Gastroesophageal sphincter (tissue), 4 donors: Measurements from ENCODE around the gene CD8B2. TPM values are rescaled to one million over a fixed set of nuclear protein-coding genes. Genes with fewer than 3 reads are reported as not detected.
A peak's percentile ranks its signal among the peaks of the same experiment; 100 is the strongest.

Experiments
- ATAC-seq: fragments of 150-250 bp; one replicate; pipeline ENCODE4 v1.9.1; 2016; ENCODE audit warnings: mild to moderate bottlenecking, moderate library complexity
- H3K27ac ChIP-seq, 4 donors: fragments of 200-600 bp; sonication (generic) in 3 of 4; 1 replicate in 3 of 4; 2 replicates in 1 of 4; pipeline ENCODE4 v1.5.1; 2016 to 2019
- H3K27me3 ChIP-seq: fragments of 200-600 bp; sonication (generic); one replicate; pipeline ENCODE4 v1.5.1; 2019
- H3K36me3 ChIP-seq, 2 donors: fragments of 200-600 bp; sonication (generic); one replicate each; pipeline ENCODE4 v1.5.1; 2019; ENCODE audit warnings: control low read depth in 1 of 2
- H3K4me1 ChIP-seq, 3 donors: fragments of 200-600 bp; sonication (generic); 1 replicate in 2 of 3; 2 replicates in 1 of 3; pipeline ENCODE4 v1.5.1; 2016 to 2019; ENCODE audit warnings: control low read depth in 2 of 3
- H3K4me3 ChIP-seq, 2 donors: fragments of 200-600 bp; sonication (generic); one replicate each; pipeline ENCODE4 v1.5.1; 2019; ENCODE audit warnings: mild to moderate bottlenecking in 1 of 2, moderate library complexity in 1 of 2
- H3K9me3 ChIP-seq, 3 donors: fragments of 200-600 bp; sonication (generic); one replicate each; pipeline ENCODE4 v1.5.1; 2017 to 2019; ENCODE audit warnings: control low read depth in 2 of 3
- EP300 ChIP-seq: sonication (generic); formaldehyde crosslinking; IDR thresholded peaks from one replicate; pipeline ENCODE4 v1.6.1; 2017; ENCODE audit warnings: antibody characterized with exemption, mild to moderate bottlenecking
- POLR2A ChIP-seq, 2 donors: fragments of 450-650 bp; IDR thresholded peaks; one replicate each; pipeline ENCODE4 v1.6.1; 2017; ENCODE audit warnings: antibody characterized with exemption in 2 of 2, mild to moderate bottlenecking in 2 of 2, moderate library complexity in 1 of 2
- POLR2AphosphoS5 ChIP-seq: sonication (generic); formaldehyde crosslinking; IDR thresholded peaks from one replicate; pipeline ENCODE4 v1.6.1; 2017; ENCODE audit warnings: antibody characterized with exemption
- WGBS, 2 donors: methylation state at CpG; one replicate each; pipeline ENCODE4 v1.1.5; 2018; ENCODE audit warnings: low coverage in 1 of 2; 5-methylcytosine and 5-hydroxymethylcytosine counted together
- total RNA-seq, 4 donors: library from RNA; depleted of rRNA; stranded (reverse); fragments of >200 nt; gene quantifications; one replicate each; pipeline ENCODE4 v1.1.0, GENCODE V29; 2016
- TF ChIP-seq, protein P1 (sequence below), 4 experiments: fragments of 200-600 bp in 2 of 4; fragments of 450-650 bp in 2 of 4; sonication (generic) in 1 of 4; IDR thresholded peaks; one replicate each; pipeline ENCODE4 v1.5.1; 2017 to 2019; ENCODE audit warnings: antibody characterized with exemption in 4 of 4, mild to moderate bottlenecking in 2 of 4, moderate library complexity in 2 of 4

CD8B2 gene
- total RNA-seq, 4 donors from 2014 or later, result 0.08 to 0.13 TPM; not detected in 2

DNA sequence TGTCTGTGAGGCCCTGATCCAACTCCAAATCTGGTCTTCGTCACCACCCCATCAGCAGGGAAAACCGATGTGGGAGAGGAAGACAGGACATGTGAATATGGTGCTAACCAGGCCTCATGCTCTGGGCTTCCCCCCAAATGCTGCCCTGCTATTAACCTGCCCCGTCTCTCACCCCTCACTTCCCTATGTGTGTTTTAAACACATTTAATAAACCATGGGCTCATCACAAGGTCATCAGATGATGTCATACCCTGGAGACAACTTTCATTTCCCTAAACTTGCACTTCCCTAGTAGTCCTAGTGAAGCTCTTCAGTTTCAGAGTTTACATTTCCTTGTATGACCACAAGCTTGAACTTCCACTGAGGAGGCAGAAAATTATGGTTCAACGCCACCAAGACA, 49.9 kb downstream of the CD8B2 start:
- Histone ChIP-seq H3K27ac (no peak overlapping the region), H3K27me3 (peaks cover 12% of the 10 kb centered on the region), H3K9me3 (no peaks in the 10 kb centered on the region), H3K36me3 (no peaks in the 10 kb centered on the region), H3K4me1 (no peaks in the 10 kb centered on the region), H3K4me3 (no peak overlapping the region)
- peak; percentile 68 for ATAC-seq
- TF ChIP-seq, protein P1, sequence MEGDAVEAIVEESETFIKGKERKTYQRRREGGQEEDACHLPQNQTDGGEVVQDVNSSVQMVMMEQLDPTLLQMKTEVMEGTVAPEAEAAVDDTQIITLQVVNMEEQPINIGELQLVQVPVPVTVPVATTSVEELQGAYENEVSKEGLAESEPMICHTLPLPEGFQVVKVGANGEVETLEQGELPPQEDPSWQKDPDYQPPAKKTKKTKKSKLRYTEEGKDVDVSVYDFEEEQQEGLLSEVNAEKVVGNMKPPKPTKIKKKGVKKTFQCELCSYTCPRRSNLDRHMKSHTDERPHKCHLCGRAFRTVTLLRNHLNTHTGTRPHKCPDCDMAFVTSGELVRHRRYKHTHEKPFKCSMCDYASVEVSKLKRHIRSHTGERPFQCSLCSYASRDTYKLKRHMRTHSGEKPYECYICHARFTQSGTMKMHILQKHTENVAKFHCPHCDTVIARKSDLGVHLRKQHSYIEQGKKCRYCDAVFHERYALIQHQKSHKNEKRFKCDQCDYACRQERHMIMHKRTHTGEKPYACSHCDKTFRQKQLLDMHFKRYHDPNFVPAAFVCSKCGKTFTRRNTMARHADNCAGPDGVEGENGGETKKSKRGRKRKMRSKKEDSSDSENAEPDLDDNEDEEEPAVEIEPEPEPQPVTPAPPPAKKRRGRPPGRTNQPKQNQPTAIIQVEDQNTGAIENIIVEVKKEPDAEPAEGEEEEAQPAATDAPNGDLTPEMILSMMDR (IDR thresholded peaks at IDR 0.05), result no peak
- no peak for TF ChIP-seq EP300
- no peak for TF ChIP-seq POLR2A (IDR thresholded peaks at IDR 0.05)
- no peak for TF ChIP-seq POLR2AphosphoS5
- WGBS, 2 donors, result 73 to 77% methylated on average over 2 to 3 of the region's 4 CpGs

DNA sequence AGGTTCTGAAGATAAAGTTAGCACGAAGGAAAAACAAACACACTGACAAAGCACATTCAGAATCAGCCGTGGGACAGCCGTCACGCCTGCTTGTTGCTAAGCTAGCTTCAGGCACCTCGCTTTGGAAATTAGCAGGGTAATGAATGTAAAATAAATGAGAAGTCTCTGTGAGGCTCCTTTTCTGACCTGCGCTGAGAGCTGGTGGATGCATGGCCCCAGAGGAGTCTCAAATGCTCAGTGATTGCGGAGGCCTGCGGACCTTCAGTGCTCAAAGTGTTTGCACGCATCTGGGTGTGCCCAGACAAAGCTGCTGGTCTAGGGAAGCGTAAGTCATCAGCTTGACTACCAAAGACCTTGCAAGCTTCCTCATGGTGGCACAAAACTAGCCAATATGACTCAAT, 50.6 kb downstream of the CD8B2 start:
- Histone ChIP-seq H3K27me3 (peaks cover 12% of the 10 kb centered on the region), H3K27ac (no peak overlapping the region), H3K9me3 (no peaks in the 10 kb centered on the region), H3K4me3 (no peak overlapping the region), H3K36me3 (no peaks in the 10 kb centered on the region), H3K4me1 (peaks cover 0 to under 1% (median 0%) of the 10 kb centered on the region in 3 donors)
- ATAC-seq, result no peak
- TF ChIP-seq POLR2AphosphoS5 (no peak), POLR2A (IDR thresholded peaks at IDR 0.05) (no peak), EP300 (no peak)
- TF ChIP-seq, protein P1 (IDR thresholded peaks at IDR 0.05), result no peak
- WGBS, 2 donors, result 70 to 81% methylated on average over 6 to 9 of the region's 10 CpGs

- TF ChIP-seq POLR2A (IDR thresholded peaks at IDR 0.05) (no peak), EP300 (no peak), POLR2AphosphoS5 (no peak)
- TF ChIP-seq, protein P1 (IDR thresholded peaks at IDR 0.05), result no peak
- no peaks in the 10 kb centered on the region for H3K36me3 ChIP-seq
- no peaks in the 10 kb centered on the region for H3K9me3 ChIP-seq
- peaks cover 4% of the 10 kb centered on the region for H3K27me3 ChIP-seq
- no peak overlapping the region for H3K27ac ChIP-seq
- ATAC-seq, result no peak
- WGBS, 2 donors, result 80 to 100% methylated on average over 2 to 3 of the region's 5 CpGs
- peaks cover 0 to 6% (median 0%) of the 10 kb centered on the region in 3 donors for H3K4me1 ChIP-seq
- no peak overlapping the region for H3K4me3 ChIP-seq
Measured at GRCh38 chr2:106540886-106541285, 53.7 kb downstream of the CD8B2 start.

- H3K36me3 ChIP-seq, result no peaks in the 10 kb centered on the region
- no peak for ATAC-seq
- peaks cover 4% of the 10 kb centered on the region for H3K27me3 ChIP-seq
- 85 to 92% methylated on average over 4 of the region's 4 CpGs for WGBS, 2 donors
- no peaks in the 10 kb centered on the region for H3K9me3 ChIP-seq
- no peak overlapping the region for H3K4me3 ChIP-seq
- H3K27ac ChIP-seq, result no peak overlapping the region
- TF ChIP-seq EP300 (no peak), POLR2A (IDR thresholded peaks at IDR 0.05) (no peak), POLR2AphosphoS5 (no peak)
- TF ChIP-seq, protein P1 (IDR thresholded peaks at IDR 0.05), result no peak
- peaks cover 0 to 7% (median 0%) of the 10 kb centered on the region in 3 donors for H3K4me1 ChIP-seq
Measured at GRCh38 chr2:106541333-106541732, 54.2 kb downstream of the CD8B2 start.

- Histone ChIP-seq H3K27ac (no peak overlapping the region), H3K9me3 (no peaks in the 10 kb centered on the region), H3K4me3 (peak overlapping the region in 1 of 2 donors; percentile 30), H3K4me1 (peaks cover 0 to 15% (median 0%) of the 10 kb centered on the region in 3 donors), H3K27me3 (peaks cover 4% of the 10 kb centered on the region), H3K36me3 (no peaks in the 10 kb centered on the region)
- ATAC-seq, result peak; percentile 71
- 2 to 10% methylated on average over 6 to 16 of the region's 24 CpGs for WGBS, 2 donors
- TF ChIP-seq, protein P1 (IDR thresholded peaks at IDR 0.05), result peak; percentile 76 to 92 (median 86)
- no peak for TF ChIP-seq POLR2AphosphoS5
- no peak for TF ChIP-seq POLR2A (IDR thresholded peaks at IDR 0.05)
Measured at GRCh38 chr2:106542746-106543359, 55.7 kb downstream of the CD8B2 start.
